Keratinocyte (primary cell): Measurements from ENCODE around the gene PLAAT5. TPM values are rescaled to one million over a fixed set of nuclear protein-coding genes. Genes with fewer than 3 reads are reported as not detected.
"Not testable (repeated sequence)": the region's sequence is repeated elsewhere in the genome, so short reads cannot be mapped to it uniquely, and the experiment has no call there.

Experiments used
- DNase-seq: peaks from one replicate; pipeline ENCODE4 v3.0.0-alpha.2; 2011; ENCODE audit warnings: low read depth, missing footprints, low spot score
- FAIRE-seq: peaks from 2 replicates; lab custom pipeline; 2011; peaks lifted over from hg19 to GRCh38; lab: Jason Lieb, UNC
- H2AFZ ChIP-seq: 2 replicates; pipeline ENCODE4 v1.6.0; 2012; ENCODE audit warnings: low read length, control low read depth, inconsistent platforms; ENCODE audit not compliant: control insufficient read depth
- H3K27ac ChIP-seq: 2 replicates; pipeline ENCODE4 v1.5.1; 2011; ENCODE audit warnings: low read length; ENCODE audit not compliant: control insufficient read depth, insufficient read depth
- H3K27me3 ChIP-seq: 3 replicates; pipeline ENCODE4 v1.6.0; 2011; ENCODE audit warnings: low read length; ENCODE audit not compliant: control insufficient read depth, insufficient read depth; ENCODE audit errors: extremely low read depth
- H3K36me3 ChIP-seq, 2 experiments: 2 replicates in 1 of 2; 3 replicates in 1 of 2; pipeline ENCODE4 v1.5.1; 2011; ENCODE audit warnings: low read length in 2 of 2, mild to moderate bottlenecking in 1 of 2; ENCODE audit not compliant: control insufficient read depth in 2 of 2, insufficient read depth in 2 of 2; ENCODE audit errors: extremely low read depth in 1 of 2
- H3K4me1 ChIP-seq: 3 replicates; pipeline ENCODE4 v1.5.1; 2011; ENCODE audit warnings: low read length; ENCODE audit not compliant: control insufficient read depth, insufficient read depth; ENCODE audit errors: extremely low read depth
- H3K4me2 ChIP-seq: 3 replicates; pipeline ENCODE4 v1.6.0; 2011; ENCODE audit warnings: low read depth, low read length; ENCODE audit not compliant: control insufficient read depth, insufficient read depth; ENCODE audit errors: extremely low read depth
- H3K4me3 ChIP-seq, 3 experiments: fragments of 200-600 bp in 1 of 3; sonication (generic) in 1 of 3; 2 replicates in 2 of 3; 3 replicates in 1 of 3; pipeline ENCODE4 v1.5.1; 2011 to 2016; ENCODE audit warnings: low read length in 3 of 3, mild to moderate bottlenecking in 3 of 3, control low read depth in 2 of 3, inconsistent platforms in 1 of 3, low read depth in 1 of 3, mixed read lengths in 1 of 3, mixed run types in 1 of 3, moderate library complexity in 1 of 3; ENCODE audit not compliant: control insufficient read depth in 2 of 3, insufficient read depth in 2 of 3; ENCODE audit errors: extremely low read depth in 1 of 3
- H3K79me2 ChIP-seq: 2 replicates; pipeline ENCODE4 v1.6.0; 2012; ENCODE audit warnings: low read length; ENCODE audit not compliant: control insufficient read depth, insufficient read depth
- H3K9ac ChIP-seq: 3 replicates; pipeline ENCODE4 v1.6.0; 2011; ENCODE audit warnings: low read length; ENCODE audit not compliant: control insufficient read depth, insufficient read depth; ENCODE audit errors: extremely low read depth
- H3K9me1 ChIP-seq: 3 replicates; pipeline ENCODE4 v1.6.0; 2011; ENCODE audit warnings: low read length; ENCODE audit not compliant: control insufficient read depth, insufficient read depth; ENCODE audit errors: extremely low read depth
- H3K9me3 ChIP-seq: 2 replicates; pipeline ENCODE4 v1.5.1; 2012; ENCODE audit warnings: low read depth, low read length; ENCODE audit not compliant: control insufficient read depth
- H4K20me1 ChIP-seq: 3 replicates; pipeline ENCODE4 v1.6.0; 2011; ENCODE audit warnings: low read length; ENCODE audit not compliant: control insufficient read depth, insufficient read depth; ENCODE audit errors: extremely low read depth
- EZH2 ChIP-seq: IDR thresholded peaks from one replicate; pipeline ENCODE4 v1.6.1; 2012; ENCODE audit warnings: inconsistent platforms, mild to moderate bottlenecking, low read length, moderate library complexity
- dilution Hi-C: fragments of 300-500 bp; cut with MboI; formaldehyde crosslinking; loops from one replicate; pipeline ENCODE4 v1.7.0; 2020; ENCODE audit warnings: low sequenced_read_pairs; ENCODE audit not compliant: extremely low pct_ligation_motif_present
- polyA plus RNA-seq, 5 experiments: library from polyadenylated mRNA; depleted of rRNA in 3 of 5; stranded (reverse) in 3 of 5; stranded (forward) in 1 of 5; unstranded in 1 of 5; fragments of >200 nt; gene quantifications; 1 replicate in 1 of 5; 2 replicates in 3 of 5; 3 replicates in 1 of 5; pipeline versions ENCODE4 v1.2.1 to v1.2.3, GENCODE V29; 2011 to 2012; ENCODE audit warnings: missing spikeins in 2 of 5, low read depth in 1 of 5, low replicate concordance in 1 of 5
- TF ChIP-seq, protein P1 (sequence below), 3 experiments: IDR thresholded peaks in 1 of 3; conservative IDR thresholded peaks in 1 of 3; optimal IDR thresholded peaks in 1 of 3; 2 replicates in 2 of 3; 3 replicates in 1 of 3; pipeline versions ENCODE3 to v1.5.1; 2011; ENCODE audit warnings: low read length in 3 of 3, mild to moderate bottlenecking in 3 of 3, moderate library complexity in 2 of 3, control low read depth in 1 of 3, inconsistent platforms in 1 of 3; ENCODE audit not compliant: insufficient read depth in 2 of 3; ENCODE audit errors: extremely low read depth in 1 of 3

Gene PLAAT5
- polyA plus RNA-seq, 1 donor (not counting 4 experiments of a cell fraction or from before 2014, with no cell fraction given): not detected

DNA sequence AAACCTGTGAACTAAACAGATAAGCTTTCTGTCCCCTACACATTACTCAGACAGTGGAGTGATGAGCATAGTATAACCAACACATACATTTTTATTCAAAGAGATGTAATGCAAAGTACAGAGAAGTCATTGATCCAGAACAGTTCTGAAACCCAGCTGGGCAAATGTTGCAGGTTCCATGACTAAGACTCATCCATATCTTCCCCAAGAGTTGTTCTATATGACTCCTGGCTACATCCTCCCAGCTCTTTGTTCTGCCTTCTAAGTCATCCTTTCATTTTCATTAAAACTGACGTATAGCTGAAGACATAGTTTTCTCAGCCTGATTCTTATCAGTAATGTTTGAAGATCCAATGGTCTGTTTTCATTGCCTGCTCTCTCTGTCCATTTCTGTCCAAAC lies 47.3 kb downstream of the PLAAT5 start:
- Histone ChIP-seq H3K36me3 (no peaks in the 10 kb centered on the region), H3K4me2 (no peak overlapping the region), H3K9me1 (no peaks in the 10 kb centered on the region), H3K4me3 (no peak overlapping the region), H3K4me1 (no peaks in the 10 kb centered on the region), H3K27me3 (peaks cover 5% of the 10 kb centered on the region), H2AFZ (no peak overlapping the region), H3K79me2 (no peaks in the 10 kb centered on the region), H3K9ac (no peak overlapping the region), H4K20me1 (no peaks in the 10 kb centered on the region), H3K27ac (no peak overlapping the region), H3K9me3 (no peaks in the 10 kb centered on the region)
- no peak for DNase-seq
- FAIRE-seq: no peak
- no peak for TF ChIP-seq EZH2
- TF ChIP-seq, protein P1, sequence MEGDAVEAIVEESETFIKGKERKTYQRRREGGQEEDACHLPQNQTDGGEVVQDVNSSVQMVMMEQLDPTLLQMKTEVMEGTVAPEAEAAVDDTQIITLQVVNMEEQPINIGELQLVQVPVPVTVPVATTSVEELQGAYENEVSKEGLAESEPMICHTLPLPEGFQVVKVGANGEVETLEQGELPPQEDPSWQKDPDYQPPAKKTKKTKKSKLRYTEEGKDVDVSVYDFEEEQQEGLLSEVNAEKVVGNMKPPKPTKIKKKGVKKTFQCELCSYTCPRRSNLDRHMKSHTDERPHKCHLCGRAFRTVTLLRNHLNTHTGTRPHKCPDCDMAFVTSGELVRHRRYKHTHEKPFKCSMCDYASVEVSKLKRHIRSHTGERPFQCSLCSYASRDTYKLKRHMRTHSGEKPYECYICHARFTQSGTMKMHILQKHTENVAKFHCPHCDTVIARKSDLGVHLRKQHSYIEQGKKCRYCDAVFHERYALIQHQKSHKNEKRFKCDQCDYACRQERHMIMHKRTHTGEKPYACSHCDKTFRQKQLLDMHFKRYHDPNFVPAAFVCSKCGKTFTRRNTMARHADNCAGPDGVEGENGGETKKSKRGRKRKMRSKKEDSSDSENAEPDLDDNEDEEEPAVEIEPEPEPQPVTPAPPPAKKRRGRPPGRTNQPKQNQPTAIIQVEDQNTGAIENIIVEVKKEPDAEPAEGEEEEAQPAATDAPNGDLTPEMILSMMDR (optimal IDR thresholded peaks at IDR 0.05 in 1 of 3, IDR thresholded peaks at IDR 0.05 in 1 of 3, conservative IDR thresholded peaks at IDR 0.05 in 1 of 3; ENCODE audit: extremely low read depth in 1 of 3, insufficient read depth in 2 of 3, low read length in 3 of 3): no peak
- dilution Hi-C loops: no loop called here

DNA sequence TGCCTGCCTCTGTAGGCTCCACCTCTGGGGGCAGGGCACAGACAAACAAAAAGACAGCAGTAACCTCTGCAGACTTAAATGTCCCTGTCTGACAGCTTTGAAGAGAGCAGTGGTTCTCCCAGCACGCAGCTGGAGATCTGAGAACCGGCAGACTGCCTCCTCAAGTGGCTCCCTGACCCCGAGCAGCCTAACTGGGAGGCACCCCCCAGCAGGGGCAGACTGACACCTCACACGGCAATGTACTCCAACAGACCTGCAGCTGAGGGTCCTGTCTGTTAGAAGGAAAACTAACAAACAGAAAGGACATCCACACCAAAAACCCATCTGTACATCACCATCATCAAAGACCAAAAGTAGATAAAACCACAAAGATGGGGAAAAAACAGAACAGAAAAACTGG lies 55.1 kb downstream of the PLAAT5 start:
- H3K9me1 ChIP-seq, H3K4me3 ChIP-seq, H3K9me3 ChIP-seq, H3K79me2 ChIP-seq, H3K27me3 ChIP-seq, H3K36me3 ChIP-seq, H3K4me2 ChIP-seq, H3K9ac ChIP-seq, FAIRE-seq, dilution Hi-C loops, H3K27ac ChIP-seq, DNase-seq, H3K4me1 ChIP-seq, H4K20me1 ChIP-seq, H2AFZ ChIP-seq: not testable (repeated sequence)

DNA sequence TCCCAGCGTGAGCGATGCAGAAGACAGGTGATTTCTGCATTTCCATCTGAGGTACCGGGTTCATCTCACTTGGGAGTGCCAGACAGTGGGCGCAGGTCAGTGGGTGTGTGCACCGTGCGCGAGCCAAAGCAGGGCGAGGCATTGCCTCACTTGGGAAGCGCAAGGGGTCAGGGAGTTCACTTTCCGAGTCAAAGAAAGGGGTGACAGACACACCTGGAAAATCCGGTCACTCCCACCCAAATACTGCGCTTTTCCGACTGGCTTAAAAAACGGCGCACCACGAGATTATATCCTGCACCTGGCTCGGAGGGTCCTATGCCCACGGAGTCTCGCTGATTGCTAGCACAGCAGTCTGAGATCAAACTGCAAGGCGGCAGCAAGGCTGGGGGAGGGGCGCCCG lies 55.6 kb downstream of the PLAAT5 start:
- DNase-seq, dilution Hi-C loops, H4K20me1 ChIP-seq, H3K4me3 ChIP-seq, H3K9ac ChIP-seq, FAIRE-seq, H3K9me1 ChIP-seq, H2AFZ ChIP-seq, H3K27me3 ChIP-seq, H3K4me1 ChIP-seq, H3K4me2 ChIP-seq, H3K9me3 ChIP-seq, H3K36me3 ChIP-seq, H3K79me2 ChIP-seq, H3K27ac ChIP-seq: not testable (repeated sequence)

DNA sequence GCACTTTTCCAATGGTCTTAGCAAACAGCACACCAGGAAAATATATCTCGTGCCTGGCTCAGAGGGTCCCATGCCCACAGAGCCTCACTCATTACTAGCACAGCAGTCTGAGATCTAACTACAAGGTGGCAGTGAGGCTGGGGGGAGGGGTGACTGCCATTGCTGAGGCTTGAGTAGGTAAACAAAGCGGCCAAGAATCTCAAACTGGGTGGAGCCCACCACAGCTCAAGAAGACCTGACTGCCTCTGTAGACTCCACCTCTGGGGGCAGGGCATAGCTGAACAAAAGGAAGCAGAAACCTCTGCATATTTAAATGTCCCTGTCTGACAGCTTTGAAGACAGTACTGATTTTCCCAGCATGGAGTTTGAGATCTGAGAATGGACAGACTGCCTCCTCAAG lies 60.2 kb downstream of the PLAAT5 start:
- H3K4me3 ChIP-seq, FAIRE-seq, H3K9ac ChIP-seq, dilution Hi-C loops, H3K36me3 ChIP-seq, H4K20me1 ChIP-seq, H3K27me3 ChIP-seq, H3K4me2 ChIP-seq, H3K9me1 ChIP-seq, DNase-seq, H3K9me3 ChIP-seq, H3K4me1 ChIP-seq, H3K79me2 ChIP-seq, H3K27ac ChIP-seq, H2AFZ ChIP-seq: not testable (repeated sequence)
